IPS-11a (cell line): ENCODE results near the gene RBFOX2.
"Not testable (repeated sequence)": the region's sequence is repeated elsewhere in the genome, so short reads cannot be mapped to it uniquely, and the experiment has no call there.

Experiments
- H3K4me3 ChIP-seq: one replicate; pipeline ENCODE4 v1.5.1; 2013; ENCODE audit warnings: low read depth, low read length, control low read depth

The RBFOX2 gene

GRCh38 chr22:36028646-36029405 lies at the start of gene RBFOX2:
RBFOX2 (minus strand) TSS chr22:36028824; CDS start chr22:36028425, 399 bp downstream.
- peak within 1 kb of the TSS; percentile 86 for H3K4me3 ChIP-seq

- no peak overlapping the region for H3K4me3 ChIP-seq
These were observed 48.6 kb upstream of the RBFOX2 start for GRCh38 chr22:36077271-36077670.

GRCh38 chr22:36075724-36076123 lies 47.1 kb upstream of the RBFOX2 start:
- H3K4me3 ChIP-seq, result no peak overlapping the region

- no peak overlapping the region for H3K4me3 ChIP-seq
These were observed 46.6 kb upstream of the RBFOX2 start for GRCh38 chr22:36075230-36075629.

GRCh38 chr22:36073476-36073875 lies 44.9 kb upstream of the RBFOX2 start:
- no peak overlapping the region for H3K4me3 ChIP-seq

GRCh38 chr22:36070645-36071044 lies 42.0 kb upstream of the RBFOX2 start:
- H3K4me3 ChIP-seq, result not testable (repeated sequence)

- no peak overlapping the region for H3K4me3 ChIP-seq
These were observed 40.7 kb upstream of the RBFOX2 start for GRCh38 chr22:36069368-36069767.

GRCh38 chr22:36068776-36069344 lies 40.2 kb upstream of the RBFOX2 start:
- no peak overlapping the region for H3K4me3 ChIP-seq

GRCh38 chr22:36067235-36067558 lies 38.6 kb upstream of the RBFOX2 start:
- H3K4me3 ChIP-seq, result no peak overlapping the region

GRCh38 chr22:36065775-36066544 lies 37.3 kb upstream of the RBFOX2 start:
- H3K4me3 ChIP-seq, result peak overlapping the region; percentile 53

- peak overlapping the region; percentile 53 for H3K4me3 ChIP-seq
These were observed 36.8 kb upstream of the RBFOX2 start for GRCh38 chr22:36065462-36065774.

GRCh38 chr22:36064358-36064757 lies 35.7 kb upstream of the RBFOX2 start:
- H3K4me3 ChIP-seq, result no peak overlapping the region

GRCh38 chr22:36056980-36057379 lies 28.4 kb upstream of the RBFOX2 start:
- H3K4me3 ChIP-seq, result no peak overlapping the region

- H3K4me3 ChIP-seq, result no peak overlapping the region
These were observed 27.0 kb upstream of the RBFOX2 start for GRCh38 chr22:36055376-36056295.

GRCh38 chr22:36054446-36054845 lies 25.8 kb upstream of the RBFOX2 start:
- H3K4me3 ChIP-seq, result not testable (repeated sequence)

- H3K4me3 ChIP-seq, result no peak overlapping the region
These were observed 24.9 kb upstream of the RBFOX2 start for GRCh38 chr22:36053242-36054147.

- H3K4me3 ChIP-seq, result no peak overlapping the region
These were observed 23.9 kb upstream of the RBFOX2 start for GRCh38 chr22:36052505-36052941.

GRCh38 chr22:36049678-36049997 lies 21.0 kb upstream of the RBFOX2 start:
- no peak overlapping the region for H3K4me3 ChIP-seq

- H3K4me3 ChIP-seq, result no peak overlapping the region
These were observed 20.5 kb upstream of the RBFOX2 start for GRCh38 chr22:36048911-36049677.
